ENCODE measurements around the gene LRP1-AS. TPM values are rescaled to one million over a fixed set of nuclear protein-coding genes. Genes with fewer than 3 reads are reported as not detected.

Gene LRP1-AS
- total RNA-seq (not detected), polyA plus RNA-seq (not detected)
- long read RNA-seq, donor 1 = 0 reads
- long read RNA-seq, donor 2 = 0 reads
- long read RNA-seq, donor 3 = 0 reads
- long read RNA-seq, donor 4 = 0 reads
- long read RNA-seq, donor 5 = 0 reads
- long read RNA-seq, donor 6 = 0 reads
- long read RNA-seq, donor 7 = 0 reads
- long read RNA-seq, donor 8 = 0 reads
- long read RNA-seq, donor 9 = 0 reads
- long read RNA-seq, donor 10 = 0 reads

- no peak within 1 kb of the TSS for H3K4me3 ChIP-seq
- peak in 1 of 2 donors; percentile 85 for DNase-seq
- peaks cover 23 to 57% (median 45%) of the 10 kb centered on the region in 4 donors for H3K36me3 ChIP-seq
- peak within 1 kb of the TSS; percentile 56 to 88 (median 72) for H3K27ac ChIP-seq
- 35 to 51% (median 43%) methylated on average over 7 to 8 of the region's 8 CpGs for WGBS, 5 donors
- intact Hi-C loops (cut with DNase I; ENCODE audit: low total_unique reads) = no loop called here
- H3K9me3 ChIP-seq = no peaks in the 10 kb centered on the region
- TF ChIP-seq EP300 (IDR thresholded peaks at IDR 0.05) (no peak), CTCF (IDR thresholded peaks at IDR 0.05) (no peak), POLR2AphosphoS5 (IDR thresholded peaks at IDR 0.05) (peak in 1 of 3 donors; percentile 30), POLR2A (IDR thresholded peaks at IDR 0.05) (no peak)
- no peaks in the 10 kb centered on the region for H3K27me3 ChIP-seq
- H3K4me1 ChIP-seq = peaks cover 70 to 75% (median 73%) of the 10 kb centered on the region in 4 donors
These were observed at the start of gene LRP1-AS for GRCh38 chr12:57146961-57147944. LRP1-AS (minus strand) TSS chr12:57147619.

- 88 to 94% (median 92%) methylated on average over 19 to 22 of the region's 22 CpGs for WGBS, 5 donors
- TF ChIP-seq POLR2A (IDR thresholded peaks at IDR 0.05) (no peak), CTCF (IDR thresholded peaks at IDR 0.05) (no peak), EP300 (IDR thresholded peaks at IDR 0.05) (no peak), POLR2AphosphoS5 (IDR thresholded peaks at IDR 0.05) (no peak)
- no peak for DNase-seq
- Histone ChIP-seq H3K36me3 (peaks cover 93 to 100% (median 100%) of the 10 kb centered on the region in 4 donors), H3K4me3 (no peak overlapping the region), H3K4me1 (no peaks in the 10 kb centered on the region), H3K9me3 (no peaks in the 10 kb centered on the region), H3K27me3 (no peaks in the 10 kb centered on the region), H3K27ac (no peak overlapping the region)
- intact Hi-C loops (cut with DNase I; ENCODE audit: low total_unique reads) = no loop called here
These were observed 49.5 kb upstream of the LRP1-AS start for GRCh38 chr12:57196956-57197355.

GRCh38 chr12:57196439-57196838, 49.0 kb upstream of the LRP1-AS start:
- Histone ChIP-seq H3K4me1 (no peaks in the 10 kb centered on the region), H3K36me3 (peaks cover 92 to 100% (median 100%) of the 10 kb centered on the region in 4 donors), H3K4me3 (no peak overlapping the region), H3K9me3 (no peaks in the 10 kb centered on the region), H3K27ac (no peak overlapping the region), H3K27me3 (no peaks in the 10 kb centered on the region)
- DNase-seq = no peak
- intact Hi-C loops (cut with DNase I; ENCODE audit: low total_unique reads) = no loop called here
- WGBS, 5 donors = 66 to 83% (median 76%) methylated on average over 4 of the region's 4 CpGs
- TF ChIP-seq POLR2AphosphoS5 (IDR thresholded peaks at IDR 0.05) (no peak), POLR2A (IDR thresholded peaks at IDR 0.05) (no peak), CTCF (IDR thresholded peaks at IDR 0.05) (no peak), EP300 (IDR thresholded peaks at IDR 0.05) (no peak)

- Histone ChIP-seq H3K4me3 (no peak overlapping the region), H3K27me3 (no peaks in the 10 kb centered on the region), H3K36me3 (peaks cover 94 to 100% (median 100%) of the 10 kb centered on the region in 4 donors), H3K27ac (no peak overlapping the region), H3K9me3 (no peaks in the 10 kb centered on the region), H3K4me1 (no peaks in the 10 kb centered on the region)
- no peak for TF ChIP-seq EP300 (IDR thresholded peaks at IDR 0.05)
- TF ChIP-seq POLR2AphosphoS5 (IDR thresholded peaks at IDR 0.05) = no peak
- no peak for TF ChIP-seq CTCF (IDR thresholded peaks at IDR 0.05)
- TF ChIP-seq POLR2A (IDR thresholded peaks at IDR 0.05) = no peak
- 82 to 85% (median 84%) methylated on average over 19 to 34 of the region's 34 CpGs for WGBS, 5 donors
- no peak for DNase-seq
- intact Hi-C loops (cut with DNase I; ENCODE audit: low total_unique reads) = no loop called here
These were observed 48.4 kb upstream of the LRP1-AS start for GRCh38 chr12:57195611-57196371.

Measured in stomach (tissue), 19 donors.